Stimulated activated naive CD4-positive, alpha-beta T cell (primary cell): ENCODE results near the gene GTF3C5.
"Not testable (repeated sequence)": the region's sequence is repeated elsewhere in the genome, so short reads cannot be mapped to it uniquely, and the experiment has no call there.

Source experiments
- DNase-seq, 6 experiments: peaks; one replicate each; lab custom pipeline; 2025; lab: John Stamatoyannopoulos, UW

The GTF3C5 gene

GRCh38 chr9:133088756-133089155 lies 58.0 kb downstream of the GTF3C5 start:
- no peak for DNase-seq

- no peak for DNase-seq
Observed at GRCh38 chr9:133089271-133089671, 58.5 kb downstream of the GTF3C5 start.

- no peak for DNase-seq
Observed at GRCh38 chr9:133090187-133090586, 59.4 kb downstream of the GTF3C5 start.

GRCh38 chr9:133090752-133091385 lies 60.1 kb downstream of the GTF3C5 start:
- DNase-seq: no peak

GRCh38 chr9:133094351-133094750 lies 63.6 kb downstream of the GTF3C5 start:
- not testable (repeated sequence) for DNase-seq

- no peak for DNase-seq
Observed at GRCh38 chr9:133094842-133095393, 64.1 kb downstream of the GTF3C5 start.

- DNase-seq: no peak
Observed at GRCh38 chr9:133098104-133098754, 67.4 kb downstream of the GTF3C5 start.

- no peak for DNase-seq
Observed at GRCh38 chr9:133098871-133099270, 68.1 kb downstream of the GTF3C5 start.

GRCh38 chr9:133099726-133100505 lies 69.1 kb downstream of the GTF3C5 start:
- DNase-seq: no peak

GRCh38 chr9:133100506-133101355 lies 69.9 kb downstream of the GTF3C5 start:
- DNase-seq: no peak

GRCh38 chr9:133101356-133102189 lies 70.8 kb downstream of the GTF3C5 start:
- DNase-seq: no peak

- DNase-seq: no peak
Observed at GRCh38 chr9:133102190-133103021, 71.6 kb downstream of the GTF3C5 start.

GRCh38 chr9:133103183-133103986 lies 72.6 kb downstream of the GTF3C5 start:
- peak in 5 of 6 experiments; percentile 34 to 70 (median 47) for DNase-seq

GRCh38 chr9:133103987-133104505 lies 73.2 kb downstream of the GTF3C5 start:
- DNase-seq: no peak

- DNase-seq: no peak
Observed at GRCh38 chr9:133104718-133105460, 74.1 kb downstream of the GTF3C5 start.

- no peak for DNase-seq
Observed at GRCh38 chr9:133105461-133105770, 74.6 kb downstream of the GTF3C5 start.

- no peak for DNase-seq
Observed at GRCh38 chr9:133106511-133107244, 75.9 kb downstream of the GTF3C5 start.
